IMR-90 (cell line): ENCODE measurements around the gene HECW1. TPM values are rescaled to one million over a fixed set of nuclear protein-coding genes. Genes with fewer than 3 reads are reported as not detected.
A peak's percentile ranks its signal among the peaks of the same experiment; 100 is the strongest.
"Not testable (repeated sequence)": the region's sequence is repeated elsewhere in the genome, so short reads cannot be mapped to it uniquely, and the experiment has no call there.

ENCODE experiments used
- ATAC-seq: fragments of 200-7000 bp; cut with Tn5 transposase; 2 replicates; pipeline ENCODE4 v1.9.1; 2020; ENCODE audit warnings: low read depth, mild to moderate bottlenecking, moderate library complexity
- BruUV-seq: library from RNA; stranded (reverse); fragments of 400-500 nt; replicated peaks from 2 replicates; lab custom pipeline; 2021; lab: Mats Ljungman, UMichigan
- CTCF ChIA-PET: fragments of 300-600 bp; formaldehyde crosslinking; extraction: SDS; loops from one replicate; lab custom pipeline; 2021; ENCODE audit warnings: antibody characterized with exemption; lab: Yijun Ruan, JAX
- POLR2A ChIA-PET: fragments of 300-600 bp; sonication (Branson Sonifier 250); formaldehyde crosslinking; loops from one replicate; lab custom pipeline; 2022; ENCODE audit warnings: antibody characterized with exemption; ENCODE audit not compliant: unreplicated experiment; lab: Charles Lee
- DNase-seq: peaks from one replicate; pipeline ENCODE4 v3.0.0; 2013
- H2AFZ ChIP-seq: replicated peaks from 2 replicates; pipeline ENCODE3; 2013; ENCODE audit warnings: low read length, mild to moderate bottlenecking; ENCODE audit not compliant: poor library complexity
- H2AK5ac ChIP-seq: 2 replicates; pipeline ENCODE4 v1.6.1; 2013; ENCODE audit warnings: low read depth, low read length, inconsistent platforms
- H2AK9ac ChIP-seq: replicated peaks from 2 replicates; pipeline ENCODE3; 2013; ENCODE audit warnings: mild to moderate bottlenecking, low read depth, low read length, moderate library complexity; ENCODE audit not compliant: poor library complexity
- H2BK120ac ChIP-seq: 2 replicates; pipeline ENCODE4 v1.6.1; 2013; ENCODE audit warnings: low read depth, low read length, inconsistent platforms
- H2BK15ac ChIP-seq: 3 replicates; pipeline ENCODE4 v1.6.1; 2013; ENCODE audit warnings: low read depth, low read length, inconsistent platforms
- H2BK20ac ChIP-seq: 2 replicates; pipeline ENCODE4 v1.6.1; 2013; ENCODE audit warnings: low read depth, mild to moderate bottlenecking, inconsistent platforms, low read length, moderate library complexity
- H2BK5ac ChIP-seq: 2 replicates; pipeline ENCODE4 v1.6.1; 2013; ENCODE audit warnings: mild to moderate bottlenecking, low read depth, low read length, inconsistent platforms; ENCODE audit not compliant: poor library complexity, severe bottlenecking
- H3K14ac ChIP-seq: replicated peaks from 2 replicates; pipeline ENCODE4 v1.6.1; 2013; ENCODE audit warnings: low read depth, low read length, inconsistent platforms
- H3K18ac ChIP-seq: 2 replicates; pipeline ENCODE4 v1.6.1; 2013; ENCODE audit warnings: low read depth, low read length, control low read depth
- H3K23ac ChIP-seq: 2 replicates; pipeline ENCODE4 v1.6.1; 2013; ENCODE audit warnings: low read depth, low read length, inconsistent platforms
- H3K27ac ChIP-seq: 2 replicates; pipeline ENCODE4 v1.5.1; 2013; ENCODE audit warnings: mild to moderate bottlenecking, control low read depth, low read length; ENCODE audit not compliant: insufficient read depth
- H3K27me3 ChIP-seq: 2 replicates; pipeline ENCODE4 v1.6.1; 2013; ENCODE audit warnings: low read length; ENCODE audit not compliant: control insufficient read depth, insufficient read depth
- H3K36me3 ChIP-seq: 2 replicates; pipeline ENCODE4 v1.6.1; 2013; ENCODE audit warnings: low read length, mixed read lengths; ENCODE audit not compliant: control insufficient read depth, insufficient read depth
- H3K4ac ChIP-seq: 2 replicates; pipeline ENCODE4 v1.6.1; 2013; ENCODE audit warnings: low read depth, low read length, inconsistent platforms
- H3K4me1 ChIP-seq: 2 replicates; pipeline ENCODE4 v1.6.1; 2013; ENCODE audit warnings: low read length, mixed read lengths; ENCODE audit not compliant: control insufficient read depth, insufficient read depth
- H3K4me2 ChIP-seq: 2 replicates; pipeline ENCODE4 v1.6.1; 2013; ENCODE audit warnings: low read depth, mild to moderate bottlenecking, control low read depth, low read length, moderate library complexity
- H3K4me3 ChIP-seq: 2 replicates; pipeline ENCODE4 v1.5.1; 2013; ENCODE audit warnings: low read depth, mild to moderate bottlenecking, control low read depth, low read length, moderate library complexity; ENCODE audit not compliant: insufficient read depth
- H3K56ac ChIP-seq: 2 replicates; pipeline ENCODE4 v1.6.1; 2013; ENCODE audit warnings: low read length, inconsistent platforms; ENCODE audit not compliant: insufficient read depth; ENCODE audit errors: extremely low read depth
- H3K79me1 ChIP-seq, 2 experiments: 2 replicates each; pipeline ENCODE4 v1.6.1; 2013; ENCODE audit warnings: low read length in 2 of 2, inconsistent platforms in 1 of 2, low read depth in 1 of 2
- H3K9ac ChIP-seq: 2 replicates; pipeline ENCODE4 v1.6.1; 2013; ENCODE audit warnings: low read depth, low read length, control low read depth
- H3K9me1 ChIP-seq: 2 replicates; pipeline ENCODE4 v1.6.1; 2013; ENCODE audit warnings: low read length, inconsistent platforms; ENCODE audit not compliant: insufficient read depth
- H3K9me3 ChIP-seq: 2 replicates; pipeline ENCODE4 v1.6.1; 2013; ENCODE audit warnings: low read length; ENCODE audit not compliant: control insufficient read depth, insufficient read depth
- H4K20me1 ChIP-seq: 2 replicates; pipeline ENCODE4 v1.6.1; 2013; ENCODE audit warnings: low read length, inconsistent platforms; ENCODE audit not compliant: insufficient read depth
- H4K5ac ChIP-seq: 2 replicates; pipeline ENCODE4 v1.6.1; 2013; ENCODE audit warnings: mild to moderate bottlenecking, low read depth, low read length, control low read depth
- H4K8ac ChIP-seq, 2 experiments: 2 replicates each; pipeline ENCODE4 v1.6.1; 2013; ENCODE audit warnings: low read depth in 2 of 2, low read length in 2 of 2, control low read depth in 1 of 2, inconsistent platforms in 1 of 2
- H4K91ac ChIP-seq: 2 replicates; pipeline ENCODE4 v1.6.1; 2013; ENCODE audit warnings: low read depth, low read length, inconsistent platforms; ENCODE audit not compliant: insufficient read depth
- CTCF ChIP-seq: conservative IDR thresholded peaks from 2 replicates; pipeline ENCODE4 v1.5.1; 2012; ENCODE audit warnings: mild to moderate bottlenecking, low read depth, low read length, improper control_type of control experiment
- MAFK ChIP-seq: IDR thresholded peaks from 2 replicates; pipeline ENCODE4 v1.6.1; 2012; ENCODE audit warnings: low read depth, low read length, improper control_type of control experiment
- MXI1 ChIP-seq: IDR thresholded peaks from 2 replicates; pipeline ENCODE4 v1.6.1; 2012; ENCODE audit warnings: low read depth, mild to moderate bottlenecking, low read length, moderate library complexity, borderline replicate concordance
- WGBS, 2 experiments: methylation state at CpG; one replicate each; pipeline versions ENCODE4 v1.1.5 to v1.1.7; 2013; ENCODE audit warnings: missing lambda C conversion rate in 2 of 2; ENCODE audit not compliant: insufficient read length in 1 of 2; ENCODE audit errors: extremely low coverage in 2 of 2; 5-methylcytosine and 5-hydroxymethylcytosine counted together
- dilution Hi-C: fragments of 300-500 bp; cut with HindIII; formaldehyde crosslinking; loops from one replicate; pipeline ENCODE4 v1.14.3; 2018; ENCODE audit warnings: low sequenced_read_pairs; ENCODE audit not compliant: unreplicated experiment
- in situ Hi-C: fragments of 300-500 bp; cut with MboI; formaldehyde crosslinking; loops from 3 replicates; pipeline ENCODE4 v1.14.3; 2019; ENCODE audit warnings: low sequenced_read_pairs, inconsistent platforms, mixed read lengths
- intact Hi-C: fragments of 100-400 bp; cut with micrococcal nuclease; formaldehyde crosslinking; loops from 2 replicates; pipeline ENCODE4 v1.10.0; 2022
- polyA plus RNA-seq, 3 experiments: library from polyadenylated mRNA; depleted of rRNA; stranded (reverse); fragments of >200 nt; gene quantifications; 2 replicates each; pipeline ENCODE4 v1.2.3, GENCODE V29; 2012; ENCODE audit warnings: low replicate concordance in 1 of 3
- total RNA-seq: library from RNA; depleted of rRNA; stranded (reverse); fragments of >200 nt; gene quantifications from 2 replicates; pipeline ENCODE4 v1.2.3, GENCODE V29; 2012

HECW1 gene
- total and polyA plus RNA-seq, 2 of the 4 experiments (the other 2 are of a cell fraction) = 0.56 to 1.3 TPM

DNA sequence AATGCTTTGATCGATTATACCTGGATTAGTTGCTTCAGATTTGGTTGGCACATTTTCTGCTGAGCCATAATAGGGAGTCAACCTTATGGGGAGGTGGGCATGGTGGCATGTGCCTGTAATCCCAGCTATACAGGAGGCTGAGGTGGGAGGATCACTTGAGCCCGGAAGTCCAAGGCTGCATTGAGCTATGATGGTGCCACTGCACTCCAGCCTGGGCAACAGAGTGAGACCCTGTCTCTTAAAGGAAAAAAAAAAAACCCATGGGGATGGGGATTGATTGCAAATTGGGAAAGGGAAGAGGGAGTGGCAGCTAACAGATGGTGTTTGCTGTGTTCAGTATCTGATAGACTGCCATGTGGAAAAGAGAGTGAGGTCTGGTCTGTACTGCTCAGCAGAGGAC, 481.6 kb downstream of the HECW1 start:
- Histone ChIP-seq H3K4ac (no peak overlapping the region), H2AK5ac (no peak overlapping the region), H3K4me1 (peaks cover 9% of the 10 kb centered on the region), H2AFZ (no peak overlapping the region), H3K4me2 (no peak overlapping the region), H3K9ac (no peak overlapping the region), H2BK15ac (no peak overlapping the region), H3K9me1 (peaks cover 15% of the 10 kb centered on the region), H2BK120ac (no peak overlapping the region), H4K8ac (no peak overlapping the region), H3K27ac (no peak overlapping the region), H3K4me3 (no peak overlapping the region), H2BK20ac (no peak overlapping the region), H3K18ac (no peak overlapping the region), H3K23ac (no peak overlapping the region), H3K56ac (no peak overlapping the region), H2AK9ac (no peak overlapping the region), H3K27me3 (no peaks in the 10 kb centered on the region), H4K20me1 (peaks cover 72% of the 10 kb centered on the region), H3K9me3 (no peaks in the 10 kb centered on the region), H4K5ac (0 out of 2 replicates have a peak overlapping the region, but pooled peaks have one; percentile 64), H3K14ac (0 out of 2 replicates have a peak overlapping the region, but pooled peaks have one; percentile 65), H2BK5ac (no peak overlapping the region), H4K91ac (no peak overlapping the region), H3K79me1 (peaks cover 9 to 52% of the 10 kb centered on the region in 2 experiments; a peak in 3 of 4 replicates), H3K36me3 (peaks cover 17% of the 10 kb centered on the region)
- ChIA-PET POLR2A (no interaction called here), CTCF (no interaction called here)
- no TSS peak for BruUV-seq
- in situ Hi-C loops = no loop called here
- intact Hi-C loops = no loop called here
- dilution Hi-C loops = no loop called here
- TF ChIP-seq MAFK (no peak), MXI1 (no peak), CTCF (no peak)
- WGBS, 2 experiments = no CpG with 5 or more reads among the region's 2 CpGs
- DNase-seq (no peak), ATAC-seq (no peak)

DNA sequence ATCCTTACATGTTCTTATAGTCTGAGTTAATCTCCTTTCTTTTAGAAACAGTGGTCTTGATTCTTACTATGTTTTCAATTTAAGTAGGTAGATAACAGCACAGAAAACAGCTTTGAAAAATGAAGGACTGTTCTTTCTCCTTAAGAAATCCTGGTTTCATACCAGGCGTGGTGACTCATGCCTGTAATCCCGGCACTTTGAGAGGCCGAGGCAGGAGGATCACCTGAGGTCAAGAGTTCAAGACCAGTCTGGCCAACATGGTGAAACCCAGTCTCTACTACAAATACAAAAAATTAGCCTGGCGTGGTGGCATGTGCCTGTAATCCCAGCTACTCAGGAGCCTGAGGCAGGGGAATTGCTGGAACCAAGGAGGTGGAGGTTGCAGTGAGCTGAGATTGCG, 484.0 kb downstream of the HECW1 start:
- ATAC-seq, intact Hi-C loops, H2BK5ac ChIP-seq, H3K9me1 ChIP-seq, H2BK120ac ChIP-seq, H4K91ac ChIP-seq, H2BK15ac ChIP-seq, H2BK20ac ChIP-seq, H3K4ac ChIP-seq, H2AFZ ChIP-seq, BruUV-seq, H3K4me3 ChIP-seq, H2AK5ac ChIP-seq, H3K14ac ChIP-seq, dilution Hi-C loops, H3K27me3 ChIP-seq, H3K18ac ChIP-seq, in situ Hi-C loops, DNase-seq, H3K56ac ChIP-seq, H3K9me3 ChIP-seq, H4K5ac ChIP-seq, H3K4me1 ChIP-seq, H3K9ac ChIP-seq, POLR2A ChIA-PET, H2AK9ac ChIP-seq, H3K4me2 ChIP-seq, H4K8ac ChIP-seq, H3K23ac ChIP-seq: not testable (repeated sequence)
- Histone ChIP-seq H4K20me1 (peaks cover 56% of the 10 kb centered on the region), H3K27ac (peak overlapping the region; percentile 24; the same call in 1 of the 2 replicates), H3K79me1 (peaks cover 17 to 48% of the 10 kb centered on the region in 2 experiments), H3K36me3 (peaks cover 23% of the 10 kb centered on the region)
- CTCF ChIA-PET = interaction anchor here (0.9 kb wide), 1 partner anchor 101 kb away, joined by 3 read pairs; no protein-coding TSS in a partner anchor
- WGBS, 2 experiments = 70% methylated on average over 2 of the region's 5 CpGs; no CpG with 5 or more reads in 1 of the 2 experiments
